Endodermal cell (in vitro differentiated cells): Measurements from ENCODE around the gene SLC37A4. TPM values are rescaled to one million over a fixed set of nuclear protein-coding genes. Genes with fewer than 3 reads are reported as not detected.

Source experiments
- DNase-seq: peaks from one replicate; pipeline ENCODE4 v3.0.0-alpha.2; 2017
- H3K27ac ChIP-seq: 2 replicates; pipeline ENCODE4 v1.5.1; 2013; ENCODE audit warnings: mild to moderate bottlenecking, low read depth, low read length, moderate library complexity
- H3K27me3 ChIP-seq: 2 replicates; pipeline ENCODE4 v1.6.1; 2013; ENCODE audit warnings: mild to moderate bottlenecking, low read length, moderate library complexity; ENCODE audit not compliant: insufficient read depth, control insufficient read depth, poor library complexity, severe bottlenecking
- H3K36me3 ChIP-seq: 2 replicates; pipeline ENCODE4 v1.7.0; 2013; ENCODE audit warnings: mild to moderate bottlenecking, low read length, moderate library complexity; ENCODE audit not compliant: control insufficient read depth, insufficient read depth
- H3K4me1 ChIP-seq: one replicate; pipeline ENCODE4 v1.7.0; 2013; ENCODE audit warnings: low read length; ENCODE audit not compliant: control insufficient read depth, insufficient read depth
- H3K4me3 ChIP-seq: 2 replicates; pipeline ENCODE4 v1.5.1; 2013; ENCODE audit warnings: mild to moderate bottlenecking, low read length, moderate library complexity
- H3K9ac ChIP-seq: 2 replicates; pipeline ENCODE4 v1.6.1; 2013; ENCODE audit warnings: mild to moderate bottlenecking, low read length, moderate library complexity; ENCODE audit not compliant: poor library complexity, severe bottlenecking; ENCODE audit errors: extremely low read depth
- H3K9me3 ChIP-seq: 2 replicates; pipeline ENCODE4 v1.6.1; 2013; ENCODE audit warnings: mild to moderate bottlenecking, low read length, moderate library complexity; ENCODE audit not compliant: control insufficient read depth
- H3K27ac Mint-ChIP-seq: 2 replicates; pipeline ENCODE4 v1.8.0; 2020; ENCODE audit warnings: mixed read lengths
- H3K27me3 Mint-ChIP-seq: 2 replicates; pipeline ENCODE4 v1.8.0; 2021; ENCODE audit warnings: mild to moderate bottlenecking, mixed read lengths; ENCODE audit not compliant: insufficient read depth
- H3K36me3 Mint-ChIP-seq: 2 replicates; pipeline ENCODE4 v1.8.0; 2020; ENCODE audit warnings: low read depth, mixed read lengths
- H3K4me1 Mint-ChIP-seq: 2 replicates; pipeline ENCODE4 v1.8.0; 2020; ENCODE audit warnings: mixed read lengths
- H3K4me3 Mint-ChIP-seq: 2 replicates; pipeline ENCODE4 v1.8.0; 2020; ENCODE audit warnings: mild to moderate bottlenecking, moderate library complexity, mixed read lengths
- H3K9me3 Mint-ChIP-seq: 2 replicates; pipeline ENCODE4 v1.8.0; 2020; ENCODE audit warnings: mild to moderate bottlenecking, mixed read lengths
- WGBS, 2 experiments: methylation state at CpG; one replicate each; pipeline versions ENCODE4 v1.1.5 to v1.1.7; 2013; ENCODE audit warnings: missing lambda C conversion rate in 2 of 2, mixed read lengths in 1 of 2; ENCODE audit not compliant: insufficient coverage in 1 of 2, insufficient read length in 1 of 2; 5-methylcytosine and 5-hydroxymethylcytosine counted together
- long read RNA-seq, 4 experiments: library from polyadenylated mRNA in 2 of 4; library from RNA in 1 of 4; library from capped mRNA in 1 of 4; stranded (forward) in 3 of 4; unstranded in 1 of 4; transcript quantifications; one replicate each; pipeline ENCODE4 v2.0.0, GENCODE V29; 2020 to 2021; ENCODE audit warnings: inconsistent platforms in 1 of 4
- polyA plus RNA-seq, 2 experiments: library from polyadenylated mRNA; stranded (reverse); fragments of 50-300 nt; gene quantifications; one replicate each; pipeline ENCODE4 v1.2.3, GENCODE V29; 2013
- total RNA-seq, 2 donors: library from RNA; stranded (reverse); fragmentation: NEBNext Ultra II Directional in 1 of 2; extraction: Animal tissue kit (Norgen Biotek cat#: 25700) in 1 of 2; gene quantifications; 2 replicates in 1 of 2; 3 replicates in 1 of 2; pipeline ENCODE4 v1.2.1, GENCODE V29; 2021
- TF ChIP-seq, protein P1 (sequence below): fragments of 200-600 bp; sonication (generic); conservative IDR thresholded peaks from 2 replicates; pipeline ENCODE4 v1.5.0; 2021; ENCODE audit warnings: antibody characterized with exemption, mild to moderate bottlenecking

SLC37A4 gene
- total RNA-seq = 10 to 100 TPM; 63.6 to 75.3 TPM
- polyA plus RNA-seq (2013, experiment 1 of 2) = 53.1 TPM
- 48.1 TPM for polyA plus RNA-seq (2013, experiment 2 of 2)
- long read RNA-seq, experiment 1, partial matches to known transcripts = 30 of 42 reads
- long read RNA-seq, experiment 1, other reads (novel, unspliced or antisense) = 9 of 42 reads
- long read RNA-seq, experiment 2, transcript SLC37A4-208 (6 exons, 2,626 nt) = minor isoform, 6 of 145 reads
- long read RNA-seq, experiment 2, transcript SLC37A4-210 (9 exons, 2,040 nt) = major isoform, 49 of 145 reads
- long read RNA-seq, experiment 2, partial matches to known transcripts = 44 of 145 reads
- long read RNA-seq, experiment 2, other reads (novel, unspliced or antisense) = 42 of 145 reads
- long read RNA-seq, experiment 3, transcript SLC37A4-210 (9 exons, 2,040 nt) = major isoform, 137 of 318 reads
- long read RNA-seq, experiment 3, transcript SLC37A4-208 (6 exons, 2,626 nt) = minor isoform, 8 of 318 reads
- long read RNA-seq, experiment 3, partial matches to known transcripts = 100 of 318 reads
- long read RNA-seq, experiment 3, other reads (novel, unspliced or antisense) = 68 of 318 reads
- long read RNA-seq, experiment 4, transcript SLC37A4-210 (9 exons, 2,040 nt) = major isoform, 74 of 132 reads
- long read RNA-seq, experiment 4, partial matches to known transcripts = 36 of 132 reads
- long read RNA-seq, experiment 4, other reads (novel, unspliced or antisense) = 21 of 132 reads

DNA sequence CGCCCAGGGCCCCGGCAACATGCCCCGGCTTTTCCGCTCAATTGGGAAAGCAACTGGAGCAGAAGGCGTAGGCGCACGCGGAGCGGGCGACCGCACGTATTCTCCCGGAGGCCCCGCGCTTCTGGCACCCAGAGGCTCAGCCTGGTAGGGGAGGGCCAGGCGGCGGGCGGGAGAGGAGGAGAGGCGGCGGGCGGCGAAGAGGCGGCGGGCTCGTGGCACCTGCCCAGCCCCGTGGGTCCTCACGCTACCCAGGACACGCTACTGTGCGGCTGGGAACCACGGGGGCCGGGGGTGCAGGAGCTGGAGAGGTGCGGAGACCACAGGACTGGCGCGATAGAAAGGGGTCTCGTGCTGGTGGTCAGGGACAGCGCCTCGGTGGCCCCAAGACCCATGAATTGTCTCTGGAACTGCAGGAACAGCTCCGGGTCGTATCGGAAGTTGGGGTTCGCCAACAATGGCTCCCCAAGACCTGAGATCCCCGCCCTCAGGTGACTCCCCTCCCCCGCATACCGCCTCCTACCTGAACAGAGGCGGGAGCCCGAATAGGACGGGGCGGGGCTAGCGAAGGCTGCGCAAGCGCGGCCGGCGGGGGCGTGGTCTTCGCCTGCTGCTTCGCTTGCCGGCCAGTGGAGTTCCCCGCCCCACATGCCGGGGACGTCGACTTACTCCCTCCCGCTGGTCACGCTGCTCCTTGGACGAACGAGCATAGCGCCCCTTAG, at the start of gene SLC37A4:
TSS of gene SLC37A4 (minus strand) at position 549 of the 719 bp plus-strand sequence.
- H3K27ac Mint-ChIP-seq = peak within 1 kb of the TSS; percentile 87
- peaks cover 37% of the 10 kb centered on the region for H3K4me1 Mint-ChIP-seq

DNA sequence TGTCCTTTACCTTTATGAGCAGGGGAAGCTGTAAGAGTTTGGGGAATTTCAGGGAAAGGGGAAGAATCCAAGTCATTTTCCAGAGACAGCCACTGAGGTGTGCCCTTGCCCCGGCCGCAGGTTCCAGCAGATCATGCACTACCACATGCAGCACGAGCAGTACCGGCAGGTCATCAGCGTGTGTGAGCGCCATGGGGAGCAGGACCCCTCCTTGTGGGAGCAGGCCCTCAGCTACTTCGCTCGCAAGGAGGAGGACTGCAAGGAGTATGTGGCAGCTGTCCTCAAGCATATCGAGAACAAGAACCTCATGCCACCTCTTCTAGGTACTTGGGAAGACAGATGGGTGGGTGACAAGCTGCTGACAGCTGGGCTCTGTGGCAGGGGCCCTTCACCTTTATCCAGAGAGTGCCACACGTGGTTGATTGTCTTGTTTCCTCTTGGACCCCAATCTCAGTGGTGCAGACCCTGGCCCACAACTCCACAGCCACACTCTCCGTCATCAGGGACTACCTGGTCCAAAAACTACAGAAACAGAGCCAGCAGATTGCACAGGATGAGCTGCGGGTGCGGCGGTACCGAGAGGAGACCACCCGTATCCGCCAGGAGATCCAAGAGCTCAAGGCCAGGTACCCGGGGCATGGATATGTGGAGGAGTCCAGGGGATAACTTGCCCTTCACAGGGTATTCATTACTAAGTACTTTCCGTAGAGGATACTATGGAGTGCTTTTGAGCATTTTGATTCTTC, 48.2 kb upstream of the SLC37A4 start:
- Mint-ChIP-seq H3K27me3 (no peaks in the 10 kb centered on the region), H3K9me3 (no peaks in the 10 kb centered on the region), H3K4me1 (no peaks in the 10 kb centered on the region), H3K4me3 (no peak overlapping the region), H3K36me3 (peaks cover 58% of the 10 kb centered on the region), H3K27ac (no peak overlapping the region)
- 93% methylated on average over 18 to 19 of the region's 19 CpGs for WGBS, 2 experiments
- Histone ChIP-seq H3K9ac (no peak overlapping the region), H3K36me3 (peaks cover 63% of the 10 kb centered on the region), H3K4me3 (no peak overlapping the region), H3K27ac (no peak overlapping the region), H3K9me3 (no peaks in the 10 kb centered on the region), H3K27me3 (no peaks in the 10 kb centered on the region), H3K4me1 (no peaks in the 10 kb centered on the region)
- no peak for DNase-seq
- TF ChIP-seq, protein P1, sequence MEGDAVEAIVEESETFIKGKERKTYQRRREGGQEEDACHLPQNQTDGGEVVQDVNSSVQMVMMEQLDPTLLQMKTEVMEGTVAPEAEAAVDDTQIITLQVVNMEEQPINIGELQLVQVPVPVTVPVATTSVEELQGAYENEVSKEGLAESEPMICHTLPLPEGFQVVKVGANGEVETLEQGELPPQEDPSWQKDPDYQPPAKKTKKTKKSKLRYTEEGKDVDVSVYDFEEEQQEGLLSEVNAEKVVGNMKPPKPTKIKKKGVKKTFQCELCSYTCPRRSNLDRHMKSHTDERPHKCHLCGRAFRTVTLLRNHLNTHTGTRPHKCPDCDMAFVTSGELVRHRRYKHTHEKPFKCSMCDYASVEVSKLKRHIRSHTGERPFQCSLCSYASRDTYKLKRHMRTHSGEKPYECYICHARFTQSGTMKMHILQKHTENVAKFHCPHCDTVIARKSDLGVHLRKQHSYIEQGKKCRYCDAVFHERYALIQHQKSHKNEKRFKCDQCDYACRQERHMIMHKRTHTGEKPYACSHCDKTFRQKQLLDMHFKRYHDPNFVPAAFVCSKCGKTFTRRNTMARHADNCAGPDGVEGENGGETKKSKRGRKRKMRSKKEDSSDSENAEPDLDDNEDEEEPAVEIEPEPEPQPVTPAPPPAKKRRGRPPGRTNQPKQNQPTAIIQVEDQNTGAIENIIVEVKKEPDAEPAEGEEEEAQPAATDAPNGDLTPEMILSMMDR = no peak

More for the DNA sequence above, at the start of gene SLC37A4:
- Mint-ChIP-seq H3K36me3 (peaks cover 29% of the 10 kb centered on the region), H3K9me3 (no peaks in the 10 kb centered on the region), H3K4me3 (peak within 1 kb of the TSS; percentile 70), H3K27me3 (no peaks in the 10 kb centered on the region)
- TF ChIP-seq, protein P1 = no peak
- Histone ChIP-seq H3K27me3 (no peaks in the 10 kb centered on the region), H3K36me3 (peaks cover 23% of the 10 kb centered on the region), H3K27ac (no peak within 1 kb of the TSS), H3K9ac (peak within 1 kb of the TSS; percentile 54), H3K9me3 (no peaks in the 10 kb centered on the region), H3K4me1 (peaks cover 17% of the 10 kb centered on the region), H3K4me3 (peak within 1 kb of the TSS; percentile 93)
- 0% methylated on average over 16 to 67 of the region's 67 CpGs for WGBS, 2 experiments
- DNase-seq = peak; percentile 99

DNA sequence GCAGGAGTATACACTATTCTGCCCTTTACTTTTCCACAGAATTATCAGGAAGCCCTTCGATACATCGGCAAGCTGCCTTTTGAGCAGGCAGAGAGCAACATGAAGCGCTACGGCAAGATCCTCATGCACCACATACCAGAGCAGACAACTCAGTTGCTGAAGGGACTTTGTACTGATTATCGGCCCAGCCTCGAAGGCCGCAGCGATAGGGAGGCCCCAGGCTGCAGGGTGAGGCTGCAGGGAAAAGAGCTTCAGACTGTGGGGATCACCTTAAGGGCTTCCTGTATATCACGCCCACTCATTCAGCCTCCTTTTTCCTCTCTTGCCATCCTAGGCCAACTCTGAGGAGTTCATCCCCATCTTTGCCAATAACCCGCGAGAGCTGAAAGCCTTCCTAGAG, 47.2 kb upstream of the SLC37A4 start:
- Histone ChIP-seq H3K27ac (no peak overlapping the region), H3K4me1 (no peaks in the 10 kb centered on the region), H3K27me3 (no peaks in the 10 kb centered on the region), H3K9ac (no peak overlapping the region), H3K36me3 (peaks cover 73% of the 10 kb centered on the region), H3K4me3 (no peak overlapping the region), H3K9me3 (no peaks in the 10 kb centered on the region)
- Mint-ChIP-seq H3K4me3 (no peak overlapping the region), H3K36me3 (peaks cover 66% of the 10 kb centered on the region), H3K27ac (no peak overlapping the region), H3K27me3 (no peaks in the 10 kb centered on the region), H3K4me1 (no peaks in the 10 kb centered on the region), H3K9me3 (no peaks in the 10 kb centered on the region)
- TF ChIP-seq, protein P1 = no peak
- no peak for DNase-seq
- 98 to 100% methylated on average over 10 to 11 of the region's 11 CpGs for WGBS, 2 experiments
